Endothelial cell of umbilical vein (primary cell): ENCODE data around the gene GNAZ.

Source experiments
- CTCF ChIP-seq, 2 donors: IDR thresholded peaks; 1 replicate in 1 of 2; 2 replicates in 1 of 2; pipeline ENCODE4 v1.5.1; 2011; ENCODE audit warnings: low read length in 2 of 2, mild to moderate bottlenecking in 2 of 2, moderate library complexity in 2 of 2, control low read depth in 1 of 2, inconsistent platforms in 1 of 2, low read depth in 1 of 2; ENCODE audit not compliant: insufficient read depth in 1 of 2; ENCODE audit errors: extremely low read depth in 1 of 2
- FOS ChIP-seq: IDR thresholded peaks from 2 replicates; pipeline ENCODE4 v1.6.1; 2011; ENCODE audit warnings: mild to moderate bottlenecking, low read length, moderate library complexity, borderline replicate concordance; ENCODE audit not compliant: insufficient read depth

- TF ChIP-seq CTCF (IDR thresholded peaks at IDR 0.05; ENCODE audit: extremely low read depth in 1 of 2, insufficient read depth in 1 of 2, low read depth in 1 of 2, low read length in 2 of 2) (no peak), FOS (no peak)
Measured at GRCh38 chr22:23054531-23055257, 15.6 kb upstream of the GNAZ start.
